GM12878 (cell line): ENCODE results near the gene DTD1. TPM values are rescaled to one million over a fixed set of nuclear protein-coding genes. Genes with fewer than 3 reads are reported as not detected.
A peak's percentile ranks its signal among the peaks of the same experiment; 100 is the strongest.

ENCODE experiments used
- ATAC-seq: fragments of 200-7000 bp; cut with Tn5 transposase; 3 replicates; pipeline ENCODE4 v1.9.1; 2020; ENCODE audit warnings: mild to moderate bottlenecking, moderate library complexity
- BruUV-seq: library from RNA; stranded (reverse); fragments of 400-500 nt; replicated peaks from 2 replicates; lab custom pipeline; 2021; lab: Mats Ljungman, UMichigan
- CTCF ChIA-PET: fragments of 300-600 bp; sonication (Branson Sonifier 250); formaldehyde crosslinking; extraction: SDS; loops from one replicate; lab custom pipeline; 2021; ENCODE audit warnings: inconsistent platforms; lab: Yijun Ruan, JAX
- POLR2A ChIA-PET: fragments of 350-600 bp; formaldehyde crosslinking; extraction: SDS; loops from one replicate; lab custom pipeline; 2021; ENCODE audit warnings: inconsistent platforms; lab: Charles Lee
- RAD21 ChIA-PET: fragments of 300-600 bp; sonication (Branson Sonifier 250); formaldehyde crosslinking; loops from one replicate; lab custom pipeline; 2023; ENCODE audit warnings: antibody characterized with exemption; ENCODE audit not compliant: unreplicated experiment; lab: Charles Lee
- SMC1A ChIA-PET: fragments of 300-600 bp; sonication (Branson Sonifier 250); formaldehyde crosslinking; loops from one replicate; lab custom pipeline; 2023; ENCODE audit not compliant: unreplicated experiment, uncharacterized antibody; lab: Charles Lee
- DNase-seq: peaks from one replicate; pipeline ENCODE4 v3.0.0-alpha.2; 2011; ENCODE audit warnings: low read depth, low spot score
- FAIRE-seq: peaks from 3 replicates; lab custom pipeline; 2011; peaks lifted over from hg19 to GRCh38; lab: Jason Lieb, UNC
- H2AFZ ChIP-seq: 2 replicates; pipeline ENCODE4 v1.6.0; 2011; ENCODE audit warnings: low read depth, low read length, control low read depth; ENCODE audit not compliant: control insufficient read depth
- H3K27ac ChIP-seq: 2 replicates; pipeline ENCODE4 v1.5.1; 2011; ENCODE audit warnings: control low read depth; ENCODE audit not compliant: control insufficient read depth, insufficient read depth
- H3K27me3 ChIP-seq, 2 experiments: replicated peaks in 1 of 2; 2 replicates each; pipeline versions ENCODE4 v1.6.0 to v1.6.1; 2011; ENCODE audit warnings: low read length in 1 of 2; ENCODE audit not compliant: control insufficient read depth in 2 of 2, insufficient read depth in 2 of 2
- H3K36me3 ChIP-seq, 2 experiments: 2 replicates each; pipeline ENCODE4 v1.5.1; 2011; ENCODE audit warnings: low read length in 1 of 2; ENCODE audit not compliant: control insufficient read depth in 2 of 2, insufficient read depth in 2 of 2
- H3K4me1 ChIP-seq: 2 replicates; pipeline ENCODE4 v1.6.1; 2011; ENCODE audit warnings: mild to moderate bottlenecking, low read length, moderate library complexity, mixed read lengths; ENCODE audit not compliant: control insufficient read depth, insufficient read depth
- H3K4me2 ChIP-seq: 2 replicates; pipeline ENCODE4 v1.6.0; 2011; ENCODE audit warnings: control low read depth; ENCODE audit not compliant: control insufficient read depth, insufficient read depth
- H3K4me3 ChIP-seq: fragments of 200-600 bp; sonication (generic); 2 replicates; pipeline ENCODE4 v1.5.1; 2016
- H3K79me2 ChIP-seq: 2 replicates; pipeline ENCODE4 v1.6.0; 2011; ENCODE audit warnings: low read length; ENCODE audit not compliant: control insufficient read depth, insufficient read depth
- H3K9ac ChIP-seq: 2 replicates; pipeline ENCODE4 v1.8.0; 2011; ENCODE audit warnings: low read length, control low read depth, mixed read lengths; ENCODE audit not compliant: control insufficient read depth, insufficient read depth
- H3K9me3 ChIP-seq: replicated peaks from 3 replicates; pipeline ENCODE4 v1.5.1; 2011; ENCODE audit warnings: mild to moderate bottlenecking, low read length; ENCODE audit not compliant: control insufficient read depth, insufficient read depth
- H4K20me1 ChIP-seq: 2 replicates; pipeline ENCODE4 v1.6.0; 2011; ENCODE audit not compliant: control insufficient read depth, insufficient read depth
- NFYA ChIP-seq: IDR thresholded peaks from 2 replicates; pipeline ENCODE4 v1.6.1; 2011; ENCODE audit warnings: low read depth, mild to moderate bottlenecking, low read length, improper control_type of control experiment, borderline replicate concordance
- NR2C2 ChIP-seq: IDR thresholded peaks from 2 replicates; pipeline ENCODE4 v1.6.1; 2011; ENCODE audit warnings: borderline replicate concordance, low read depth; ENCODE audit not compliant: control insufficient read depth, insufficient read length
- PML ChIP-seq: IDR thresholded peaks from 2 replicates; pipeline ENCODE4 v1.6.1; 2012; ENCODE audit warnings: low read length, inconsistent platforms
- RFX5 ChIP-seq: IDR thresholded peaks from 2 replicates; pipeline ENCODE4 v1.6.1; 2011; ENCODE audit warnings: low read depth, low read length, improper control_type of control experiment
- STAT3 ChIP-seq: IDR thresholded peaks from 2 replicates; pipeline ENCODE4 v1.6.1; 2011; ENCODE audit warnings: low read depth, low read length, improper control_type of control experiment
- SUPT20H ChIP-seq: IDR thresholded peaks from 2 replicates; pipeline ENCODE4 v1.6.1; 2011; ENCODE audit warnings: low read depth, mild to moderate bottlenecking, low read length, moderate library complexity, borderline replicate concordance; ENCODE audit not compliant: control insufficient read depth
- ZNF24 ChIP-seq: fragments of 450-650 bp; IDR thresholded peaks from 2 replicates; pipeline ENCODE4 v1.6.1; 2017; ENCODE audit warnings: antibody characterized with exemption, mild to moderate bottlenecking
- WGBS: methylation state at CpG from one replicate; pipeline ENCODE4 v1.1.6; 2016; ENCODE audit warnings: low lambda C conversion rate; ENCODE audit not compliant: insufficient replicate concordance, insufficient coverage; ENCODE audit errors: missing lambda C conversion rate; 5-methylcytosine and 5-hydroxymethylcytosine counted together
- in situ Hi-C: fragments of 300-500 bp; cut with MboI; formaldehyde crosslinking; loops from 9 replicates; pipeline ENCODE4 v1.14.3; 2018; ENCODE audit warnings: mixed read lengths
- intact Hi-C: fragments of 100-400 bp; cut with micrococcal nuclease; formaldehyde crosslinking; loops from one replicate; pipeline ENCODE4 v1.14.2; 2022; ENCODE audit not compliant: unreplicated experiment
- polyA plus RNA-seq, 11 experiments: library from polyadenylated mRNA; depleted of rRNA in 4 of 11; unstranded in 6 of 11; stranded (reverse) in 5 of 11; fragments of >200 nt; fragmentation: Nextera tagmentation in 4 of 11; fragmentation: Illumina TruSeq in 1 of 11; extraction: Ambion mirVana in 4 of 11; extraction: Trizol in 1 of 11; gene quantifications; 1 replicate in 1 of 11; 2 replicates in 10 of 11; pipeline versions ENCODE4 v1.2.1 to v1.2.3, GENCODE V29; 2011 to 2016; ENCODE audit warnings: inconsistent platforms in 2 of 11, missing spikeins in 2 of 11, low read depth in 1 of 11
- total RNA-seq, 4 experiments: library from RNA; depleted of rRNA in 3 of 4; stranded (reverse); fragments of >200 nt in 3 of 4; fragmentation: Illumina TruSeq in 1 of 4; extraction: Trizol in 1 of 4; gene quantifications; 2 replicates each; pipeline versions ENCODE4 v1.2.1 to v1.2.3, GENCODE V29; 2013 to 2021
- TF ChIP-seq, protein P1 (sequence below): fragments of 150-350 bp; IDR thresholded peaks from 2 replicates; pipeline ENCODE4 v1.6.1; 2014; ENCODE audit warnings: mild to moderate bottlenecking, low read depth, low read length
- TF ChIP-seq, protein P2 (sequence below): fragments of 450-650 bp; IDR thresholded peaks from 2 replicates; pipeline ENCODE4 v1.6.1; 2017; ENCODE audit warnings: low read depth, mild to moderate bottlenecking, moderate library complexity

The DTD1 gene
- total and polyA plus RNA-seq, 10 of the 15 experiments (the other 5 are each of a cell fraction or from before 2014, with no cell fraction given): 24.3 to 99.8 (median 63.3) TPM

DNA sequence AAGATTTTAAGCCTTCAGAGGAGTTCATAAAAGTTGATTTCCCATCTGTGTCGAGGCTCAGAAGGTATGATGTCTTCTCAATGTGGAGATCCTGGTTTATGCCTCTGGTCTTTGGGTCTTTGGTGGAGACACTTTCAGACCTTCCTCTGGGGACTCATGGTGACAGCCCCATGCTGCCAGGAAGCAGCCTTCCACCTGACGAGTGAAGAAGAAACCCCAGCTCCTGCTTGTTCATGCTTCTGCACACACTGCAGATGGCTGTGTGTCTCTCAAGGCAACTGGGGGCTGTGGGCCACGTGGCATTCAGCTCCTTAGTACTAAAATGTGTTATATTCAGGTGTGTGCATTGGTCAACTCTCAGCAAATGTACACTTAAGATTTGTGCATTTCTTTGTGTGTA is 220.9 kb downstream of the DTD1 start:
- H3K4me1 ChIP-seq: peaks cover 7% of the 10 kb centered on the region; the same call in 1 of the 2 replicates
- no peaks in the 10 kb centered on the region for H3K27me3 ChIP-seq
- FAIRE-seq (no peak), ATAC-seq (no peak), DNase-seq (no peak)
- H3K4me3 ChIP-seq: no peak overlapping the region
- H2AFZ ChIP-seq: peak overlapping the region; percentile 10
- no peaks in the 10 kb centered on the region for H3K79me2 ChIP-seq
- ChIA-PET POLR2A (no interaction called here), RAD21 (no interaction called here), SMC1A (interaction anchor here (0.5 to 1.5 kb wide), 2 partner anchors 15 to 176 kb away, joined by 3 to 4 read pairs; no protein-coding TSS in a partner anchor), CTCF (no interaction called here)
- H3K9ac ChIP-seq: no peak overlapping the region
- no TSS peak for BruUV-seq
- no peaks in the 10 kb centered on the region for H4K20me1 ChIP-seq
- intact Hi-C loops: no loop called here
- no peaks in the 10 kb centered on the region; the same call in 2 of the 3 replicates for H3K9me3 ChIP-seq
- TF ChIP-seq STAT3: no peak
- TF ChIP-seq, protein P1, sequence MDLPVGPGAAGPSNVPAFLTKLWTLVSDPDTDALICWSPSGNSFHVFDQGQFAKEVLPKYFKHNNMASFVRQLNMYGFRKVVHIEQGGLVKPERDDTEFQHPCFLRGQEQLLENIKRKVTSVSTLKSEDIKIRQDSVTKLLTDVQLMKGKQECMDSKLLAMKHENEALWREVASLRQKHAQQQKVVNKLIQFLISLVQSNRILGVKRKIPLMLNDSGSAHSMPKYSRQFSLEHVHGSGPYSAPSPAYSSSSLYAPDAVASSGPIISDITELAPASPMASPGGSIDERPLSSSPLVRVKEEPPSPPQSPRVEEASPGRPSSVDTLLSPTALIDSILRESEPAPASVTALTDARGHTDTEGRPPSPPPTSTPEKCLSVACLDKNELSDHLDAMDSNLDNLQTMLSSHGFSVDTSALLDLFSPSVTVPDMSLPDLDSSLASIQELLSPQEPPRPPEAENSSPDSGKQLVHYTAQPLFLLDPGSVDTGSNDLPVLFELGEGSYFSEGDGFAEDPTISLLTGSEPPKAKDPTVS: no peak
- TF ChIP-seq NR2C2: no peak
- TF ChIP-seq, protein P2, sequence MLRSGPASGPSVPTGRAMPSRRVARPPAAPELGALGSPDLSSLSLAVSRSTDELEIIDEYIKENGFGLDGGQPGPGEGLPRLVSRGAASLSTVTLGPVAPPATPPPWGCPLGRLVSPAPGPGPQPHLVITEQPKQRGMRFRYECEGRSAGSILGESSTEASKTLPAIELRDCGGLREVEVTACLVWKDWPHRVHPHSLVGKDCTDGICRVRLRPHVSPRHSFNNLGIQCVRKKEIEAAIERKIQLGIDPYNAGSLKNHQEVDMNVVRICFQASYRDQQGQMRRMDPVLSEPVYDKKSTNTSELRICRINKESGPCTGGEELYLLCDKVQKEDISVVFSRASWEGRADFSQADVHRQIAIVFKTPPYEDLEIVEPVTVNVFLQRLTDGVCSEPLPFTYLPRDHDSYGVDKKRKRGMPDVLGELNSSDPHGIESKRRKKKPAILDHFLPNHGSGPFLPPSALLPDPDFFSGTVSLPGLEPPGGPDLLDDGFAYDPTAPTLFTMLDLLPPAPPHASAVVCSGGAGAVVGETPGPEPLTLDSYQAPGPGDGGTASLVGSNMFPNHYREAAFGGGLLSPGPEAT: no peak
- no peak for TF ChIP-seq NFYA
- TF ChIP-seq RFX5: no peak
- no peak for TF ChIP-seq SUPT20H
- TF ChIP-seq PML: no peak
- TF ChIP-seq ZNF24: no peak
- in situ Hi-C loops: no loop called here
- 0% methylated on average over 3 of the region's 3 CpGs for WGBS
- H3K4me2 ChIP-seq: no peak overlapping the region
- H3K27ac ChIP-seq: no peak overlapping the region
- H3K36me3 ChIP-seq: no peaks in the 10 kb centered on the region
